ENCODE measurements around the gene PHETA2. TPM values are rescaled to one million over a fixed set of nuclear protein-coding genes. Genes with fewer than 3 reads are reported as not detected.
A peak's percentile ranks its signal among the peaks of the same experiment; 100 is the strongest.

PHETA2 gene
- total and polyA plus RNA-seq, 2 of the 4 experiments (the other 2 are of a cell fraction), result 6.5 to 10.0 TPM

- Histone ChIP-seq H3K14ac (replicated peaks; ENCODE audit: low read depth, low read length) (peak overlapping the region; percentile 91; the same call in 1 of the 2 replicates), H3K9me1 (ENCODE audit: insufficient read depth, low read length) (peaks cover 15% of the 10 kb centered on the region; the same call in 1 of the 2 replicates), H3K9me3 (ENCODE audit: control insufficient read depth, insufficient read depth, low read length) (no peaks in the 10 kb centered on the region), H2BK20ac (ENCODE audit: low read depth, low read length) (no peak overlapping the region), H2AFZ (replicated peaks; ENCODE audit: low read length, poor library complexity) (peak overlapping the region; percentile 95), H3K4me1 (ENCODE audit: control insufficient read depth, insufficient read depth, low read length) (peaks cover 13% of the 10 kb centered on the region), H3K27me3 (ENCODE audit: control insufficient read depth, insufficient read depth, low read length) (no peaks in the 10 kb centered on the region), H3K23ac (ENCODE audit: low read depth, low read length) (peak overlapping the region; percentile 17; the same call in 1 of the 2 replicates), H2BK120ac (ENCODE audit: low read depth, low read length) (peak overlapping the region; percentile 36; the same call in 1 of the 2 replicates), H4K20me1 (ENCODE audit: insufficient read depth, low read length) (0 out of 2 replicates have a peak, but pooled peaks cover 4% of the 10 kb centered on the region), H3K56ac (ENCODE audit: extremely low read depth, insufficient read depth, low read length) (no peak overlapping the region; the same call in 1 of the 2 replicates), H3K18ac (ENCODE audit: low read depth, low read length) (no peak overlapping the region; the same call in 1 of the 2 replicates), H4K8ac (ENCODE audit: low read depth in 2 of 2, low read length in 2 of 2) (peak overlapping the region; percentile 97), H3K4me2 (ENCODE audit: low read depth, low read length) (peak overlapping the region; percentile 45), H2BK5ac (ENCODE audit: low read depth, low read length, poor library complexity, severe bottlenecking) (peak overlapping the region; percentile 84), H3K4me3 (ENCODE audit: insufficient read depth, low read depth, low read length) (peak overlapping the region; percentile 84), H3K79me1 (ENCODE audit: low read depth in 1 of 2, low read length in 2 of 2) (peaks cover 15 to 53% of the 10 kb centered on the region in 2 experiments; a peak in 3 of 4 replicates), H3K9ac (ENCODE audit: low read depth, low read length) (peak overlapping the region; percentile 95), H4K91ac (ENCODE audit: insufficient read depth, low read depth, low read length) (peak overlapping the region; percentile 88), H2BK15ac (ENCODE audit: low read depth, low read length) (no peak overlapping the region), H3K27ac (ENCODE audit: insufficient read depth, low read length) (peak overlapping the region; percentile 84), H3K4ac (ENCODE audit: low read depth, low read length) (peak overlapping the region; percentile 92), H2AK9ac (replicated peaks; ENCODE audit: low read depth, low read length, poor library complexity) (peak overlapping the region; percentile 97), H3K36me3 (ENCODE audit: control insufficient read depth, insufficient read depth, low read length) (peaks cover 11% of the 10 kb centered on the region), H4K5ac (ENCODE audit: low read depth, low read length) (peak overlapping the region; percentile 96), H2AK5ac (ENCODE audit: low read depth, low read length) (peak overlapping the region; percentile 56)
- dilution Hi-C loops (cut with HindIII; ENCODE audit: low sequenced_read_pairs, unreplicated experiment), result no loop called here
- DNase-seq, result no peak
- ChIA-PET POLR2A (ENCODE audit: unreplicated experiment) (no interaction called here), CTCF (no interaction called here)
- in situ Hi-C loops (cut with MboI; ENCODE audit: low sequenced_read_pairs), result no loop called here
- WGBS, 2 experiments (ENCODE audit: extremely low coverage in 2 of 2, insufficient read length in 1 of 2), result 60% methylated on average over 1 of the region's 14 CpGs; no CpG with 5 or more reads in 1 of the 2 experiments
- TF ChIP-seq MAZ (IDR thresholded peaks at IDR 0.05; ENCODE audit: borderline replicate concordance, low read depth, low read length), result no peak
- TF ChIP-seq CHD1 (IDR thresholded peaks at IDR 0.05; ENCODE audit: low read depth, low read length), result no peak
- TF ChIP-seq ELK1 (IDR thresholded peaks at IDR 0.05; ENCODE audit: borderline replicate concordance, low read depth, low read length), result no peak
- no peak for TF ChIP-seq FOS (IDR thresholded peaks at IDR 0.05; ENCODE audit: low read depth, low read length)
- no peak for TF ChIP-seq SMC3 (IDR thresholded peaks at IDR 0.05; ENCODE audit: low read depth, low read length)
- TF ChIP-seq BHLHE40 (IDR thresholded peaks at IDR 0.05; ENCODE audit: low read depth, low read length), result no peak
- no peak for TF ChIP-seq RAD21 (IDR thresholded peaks at IDR 0.05; ENCODE audit: low read length)
- no peak for TF ChIP-seq MXI1 (IDR thresholded peaks at IDR 0.05; ENCODE audit: borderline replicate concordance, low read depth, low read length)
- no peak for TF ChIP-seq POLR2A (IDR thresholded peaks at IDR 0.05; ENCODE audit: low read depth, low read length)
- TF ChIP-seq CTCF (conservative IDR thresholded peaks at IDR 0.05; ENCODE audit: low read depth, low read length), result no peak
- no peak for TF ChIP-seq USF2 (IDR thresholded peaks at IDR 0.05; ENCODE audit: low read depth, low read length)
- no peak for TF ChIP-seq MAFK (IDR thresholded peaks at IDR 0.05; ENCODE audit: low read depth, low read length)
- no peak for TF ChIP-seq NFE2L2 (IDR thresholded peaks at IDR 0.05; ENCODE audit: low read depth, low read length)
- TF ChIP-seq RCOR1 (IDR thresholded peaks at IDR 0.05; ENCODE audit: insufficient replicate concordance, low read length), result no peak
- TF ChIP-seq RFX5 (IDR thresholded peaks at IDR 0.05; ENCODE audit: low read depth, low read length), result no peak
- no peak for TF ChIP-seq CEBPB (IDR thresholded peaks at IDR 0.05; ENCODE audit: low read depth, low read length)
- no TSS peak for BruUV-seq (replicated peaks)
- no peak for ATAC-seq (ENCODE audit: low read depth)
- intact Hi-C loops (cut with micrococcal nuclease), result no loop called here
These were observed 417 bp upstream of the PHETA2 start for GRCh38 chr22:42073621-42074041.

All from IMR-90 (cell line).